CD8-positive, alpha-beta memory T cell (primary cell): Measurements from ENCODE around the gene HSD17B8. TPM values are rescaled to one million over a fixed set of nuclear protein-coding genes. Genes with fewer than 3 reads are reported as not detected.

Experiments
- CTCF ChIA-PET: fragments of 350-600 bp; sonication (Branson Sonifier 250); formaldehyde crosslinking; loops from one replicate; lab custom pipeline; 2021; ENCODE audit warnings: antibody characterized with exemption; lab: Charles Lee
- POLR2A ChIA-PET: fragments of 350-600 bp; sonication (Branson Sonifier 250); formaldehyde crosslinking; loops from one replicate; lab custom pipeline; 2021; ENCODE audit warnings: antibody characterized with exemption; lab: Charles Lee
- DNase-seq, 5 donors: peaks; one replicate each; pipeline versions ENCODE4 v3.0.0 to v3.0.0-alpha.2; 2020 to 2022; ENCODE audit warnings: mixed read lengths in 1 of 5
- H3K27ac ChIP-seq: one replicate; pipeline ENCODE4 v1.7.0; 2013; ENCODE audit warnings: low read depth, mild to moderate bottlenecking, low read length, moderate library complexity
- H3K27me3 ChIP-seq: 2 replicates; pipeline ENCODE4 v1.7.0; 2013; ENCODE audit warnings: low read length, mild to moderate bottlenecking; ENCODE audit not compliant: insufficient read depth, poor library complexity, severe bottlenecking
- H3K36me3 ChIP-seq: 2 replicates; pipeline ENCODE4 v1.7.0; 2013; ENCODE audit warnings: mild to moderate bottlenecking, low read length, moderate library complexity; ENCODE audit not compliant: insufficient read depth
- H3K4me1 ChIP-seq: 2 replicates; pipeline ENCODE4 v1.7.0; 2013; ENCODE audit warnings: mild to moderate bottlenecking, low read length, moderate library complexity; ENCODE audit not compliant: insufficient read depth
- H3K4me3 ChIP-seq: 2 replicates; pipeline ENCODE4 v1.7.0; 2013; ENCODE audit warnings: mild to moderate bottlenecking, low read length
- H3K9me3 ChIP-seq: 2 replicates; pipeline ENCODE4 v1.7.0; 2013; ENCODE audit warnings: mild to moderate bottlenecking, low read length
- H3K27ac Mint-ChIP-seq, 8 donors: one replicate each; pipeline ENCODE4 v1.8.0; 2020 to 2021; ENCODE audit warnings: mixed read lengths in 8 of 8, mild to moderate bottlenecking in 6 of 8, inconsistent platforms in 3 of 8, moderate library complexity in 3 of 8
- H3K27me3 Mint-ChIP-seq, 2 donors: one replicate each; pipeline ENCODE4 v1.8.0; 2020 to 2021; ENCODE audit warnings: mixed read lengths in 2 of 2, mild to moderate bottlenecking in 1 of 2, moderate library complexity in 1 of 2
- H3K36me3 Mint-ChIP-seq, 3 donors: one replicate each; pipeline ENCODE4 v1.8.0; 2020 to 2021; ENCODE audit warnings: mixed read lengths in 3 of 3, inconsistent platforms in 1 of 3, mild to moderate bottlenecking in 1 of 3
- H3K4me1 Mint-ChIP-seq, 3 donors: one replicate each; pipeline ENCODE4 v1.8.0; 2020 to 2021; ENCODE audit warnings: mixed read lengths in 3 of 3, inconsistent platforms in 1 of 3, mild to moderate bottlenecking in 1 of 3
- H3K4me3 Mint-ChIP-seq, 7 donors: one replicate each; pipeline ENCODE4 v1.8.0; 2020 to 2021; ENCODE audit warnings: mixed read lengths in 7 of 7, mild to moderate bottlenecking in 6 of 7, moderate library complexity in 4 of 7, inconsistent platforms in 2 of 7
- H3K9me3 Mint-ChIP-seq, 5 donors: one replicate each; pipeline ENCODE4 v1.8.0; 2020 to 2022; ENCODE audit warnings: mixed read lengths in 5 of 5, mild to moderate bottlenecking in 3 of 5, moderate library complexity in 2 of 5, inconsistent platforms in 1 of 5
- polyA plus RNA-seq: library from polyadenylated mRNA; unstranded; fragments of 300-500 nt; fragmentation: Illumina TruSeq; gene quantifications from one replicate; pipeline ENCODE4 v1.2.3, GENCODE V29; 2021
- total RNA-seq, 2 experiments: library from RNA; stranded (reverse); gene quantifications; one replicate each; pipeline ENCODE4 v1.2.3, GENCODE V29; 2021

The HSD17B8 gene
- total and polyA plus RNA-seq, 3 experiments from 2014 or later: 21.3 to 50.7 (median 23.5) TPM

DNA sequence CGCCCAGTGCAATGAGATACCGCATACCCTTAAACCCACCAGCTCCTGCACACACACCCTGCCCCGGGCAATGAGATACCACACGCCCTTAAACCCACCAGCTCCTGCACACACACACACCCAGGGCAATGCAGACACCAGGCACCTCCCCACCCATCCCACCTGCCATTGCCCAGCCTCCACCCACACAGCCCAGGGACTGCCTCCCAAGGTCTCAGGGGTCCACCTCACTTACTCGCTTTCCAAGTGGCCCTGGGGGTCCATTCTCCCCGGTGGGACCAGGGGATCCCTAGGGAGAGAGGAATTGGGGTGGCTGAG lies 36.2 kb upstream of the HSD17B8 start:
- POLR2A ChIA-PET: no interaction called here
- Mint-ChIP-seq H3K36me3 (no peaks in the 10 kb centered on the region), H3K4me1 (no peaks in the 10 kb centered on the region), H3K9me3 (no peaks in the 10 kb centered on the region), H3K27me3 (peaks cover 5 to 23% of the 10 kb centered on the region in 2 donors), H3K4me3 (no peak overlapping the region), H3K27ac (peak overlapping the region in 1 of 8 donors; percentile 50)
- Histone ChIP-seq H3K27ac (no peak overlapping the region), H3K36me3 (no peaks in the 10 kb centered on the region), H3K4me1 (no peaks in the 10 kb centered on the region), H3K27me3 (peaks cover 3% of the 10 kb centered on the region), H3K4me3 (no peak overlapping the region), H3K9me3 (no peaks in the 10 kb centered on the region)
- CTCF ChIA-PET: interaction anchor here (0.9 kb wide), 1 partner anchor 80 kb away, joined by 4 read pairs; no protein-coding TSS in a partner anchor
- no peak for DNase-seq

DNA sequence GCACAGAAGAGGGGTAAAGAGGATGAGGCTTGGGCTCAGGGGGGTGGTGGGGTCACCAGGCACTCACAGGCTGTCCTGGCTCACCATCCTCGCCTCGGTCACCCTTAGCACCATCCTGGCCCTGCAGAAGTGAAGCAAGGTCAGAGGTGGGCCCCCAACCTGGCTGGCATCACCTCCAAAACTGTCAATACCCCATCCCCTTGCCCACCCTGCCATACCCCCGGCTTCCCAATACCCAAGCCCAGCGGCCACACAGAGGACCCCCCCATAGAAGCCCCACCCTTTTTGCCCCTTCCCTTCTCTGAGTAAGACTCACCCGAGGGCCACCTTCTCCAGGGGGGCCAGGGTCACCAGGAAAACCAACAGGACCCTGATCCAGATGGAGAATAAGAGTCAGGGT lies 35.8 kb upstream of the HSD17B8 start:
- no peak overlapping the region for H3K4me3 ChIP-seq
- H3K27me3 Mint-ChIP-seq: peaks cover 5 to 27% of the 10 kb centered on the region in 2 donors
- no peaks in the 10 kb centered on the region for H3K9me3 ChIP-seq
- H3K27ac ChIP-seq: no peak overlapping the region
- no peaks in the 10 kb centered on the region for H3K36me3 ChIP-seq
- CTCF ChIA-PET: no interaction called here
- DNase-seq: no peak
- peaks cover 2% of the 10 kb centered on the region for H3K27me3 ChIP-seq
- POLR2A ChIA-PET: no interaction called here
- no peaks in the 10 kb centered on the region for H3K36me3 Mint-ChIP-seq
- no peaks in the 10 kb centered on the region for H3K4me1 ChIP-seq
- no peak overlapping the region for H3K4me3 Mint-ChIP-seq
- H3K4me1 Mint-ChIP-seq: no peaks in the 10 kb centered on the region
- H3K27ac Mint-ChIP-seq: peak overlapping the region in 2 of 8 donors; percentile 12 to 50
- no peaks in the 10 kb centered on the region for H3K9me3 Mint-ChIP-seq

DNA sequence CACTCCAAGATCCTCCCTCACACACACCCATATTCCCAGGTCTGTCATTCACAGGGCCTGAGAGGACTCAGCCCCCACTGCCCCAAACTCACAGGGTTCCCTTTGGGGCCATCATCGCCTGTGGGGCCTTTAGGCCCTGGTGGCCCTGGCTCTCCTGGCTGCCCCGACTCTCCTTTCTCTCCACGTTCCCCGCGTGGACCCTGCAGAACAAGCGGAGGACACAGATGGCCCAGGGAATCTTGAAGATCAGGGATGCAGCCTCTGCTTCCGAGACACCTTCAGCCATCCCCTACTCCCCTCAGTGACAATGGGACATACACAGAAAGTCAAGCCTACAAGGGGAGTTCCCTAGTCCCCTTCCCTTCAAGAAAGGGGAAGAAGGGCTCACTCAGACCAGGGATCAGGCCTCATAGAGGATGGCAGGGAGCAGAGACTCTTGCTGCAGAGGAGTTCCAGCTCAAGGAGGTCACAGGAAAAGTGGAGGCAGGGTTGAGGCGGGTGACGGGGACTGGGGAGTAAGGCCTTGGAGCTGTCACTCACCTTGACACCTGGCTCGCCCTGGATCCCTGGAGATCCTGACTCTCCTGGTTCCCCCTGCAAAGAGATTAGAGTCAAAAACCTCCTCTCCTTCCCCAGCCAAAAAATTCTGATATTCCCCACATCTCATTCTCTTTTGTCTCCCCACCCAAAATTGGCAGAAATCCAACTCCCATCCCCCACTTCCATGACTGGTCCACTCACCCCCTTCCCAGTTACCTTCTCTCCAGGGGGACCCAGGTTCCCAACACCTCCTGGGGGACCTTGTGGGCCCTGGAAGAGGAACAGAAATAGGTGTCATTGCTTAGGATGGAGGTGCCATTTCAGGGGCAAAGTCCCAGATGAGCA lies 34.9 kb upstream of the HSD17B8 start:
- Mint-ChIP-seq H3K27me3 (peaks cover 3 to 23% of the 10 kb centered on the region in 2 donors), H3K9me3 (no peaks in the 10 kb centered on the region), H3K27ac (peak overlapping the region in 2 of 8 donors; percentile 12 to 77), H3K36me3 (no peaks in the 10 kb centered on the region), H3K4me3 (peak overlapping the region in 1 of 7 donors; percentile 71), H3K4me1 (no peaks in the 10 kb centered on the region)
- POLR2A ChIA-PET: no interaction called here
- no peak overlapping the region for H3K4me3 ChIP-seq
- CTCF ChIA-PET: no interaction called here
- no peaks in the 10 kb centered on the region for H3K9me3 ChIP-seq
- no peak overlapping the region for H3K27ac ChIP-seq
- peak in 1 of 5 donors; percentile 34 for DNase-seq
- no peaks in the 10 kb centered on the region for H3K4me1 ChIP-seq
- H3K27me3 ChIP-seq: no peaks in the 10 kb centered on the region
- no peaks in the 10 kb centered on the region for H3K36me3 ChIP-seq

DNA sequence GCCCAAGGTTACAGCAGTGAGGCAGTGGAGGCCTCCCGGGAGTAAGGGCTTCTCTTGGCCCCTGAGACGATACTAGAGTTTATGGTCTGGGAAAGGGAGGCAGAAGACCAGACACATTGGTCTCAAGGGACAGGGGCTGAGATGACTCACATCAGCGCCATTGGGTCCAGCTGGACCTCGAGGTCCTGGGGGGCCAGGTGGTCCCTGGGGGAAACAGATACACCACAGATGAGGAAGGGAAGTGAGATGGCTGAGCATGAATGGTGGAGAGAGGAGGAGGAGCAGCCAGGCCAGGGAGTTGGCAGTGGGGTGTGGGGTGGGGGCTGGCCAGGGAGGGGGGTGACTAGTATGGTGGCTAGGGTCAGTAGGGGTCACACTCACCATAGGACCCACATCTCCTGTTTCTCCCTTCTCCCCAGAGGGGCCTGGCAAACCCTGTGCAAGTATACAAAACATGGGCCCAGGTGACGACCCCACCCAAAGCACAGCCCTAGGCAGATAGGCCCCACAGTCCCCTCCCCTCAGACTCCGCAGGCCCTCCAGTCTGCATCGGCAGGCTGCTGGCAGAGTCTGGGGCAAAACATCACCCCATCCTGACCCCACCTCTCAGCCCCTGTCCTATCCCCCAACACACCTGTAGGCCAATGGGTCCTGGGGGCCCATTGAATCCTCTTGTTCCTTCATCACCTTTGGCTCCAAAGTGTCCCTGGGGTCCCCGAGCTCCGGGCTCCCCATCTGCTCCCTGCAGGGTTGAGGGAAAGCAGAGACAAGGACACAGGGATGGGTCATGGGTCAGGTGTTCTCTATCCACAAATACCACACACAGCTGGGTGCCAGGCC lies 34.1 kb upstream of the HSD17B8 start:
- ChIA-PET CTCF (no interaction called here), POLR2A (no interaction called here)
- Histone ChIP-seq H3K27me3 (no peaks in the 10 kb centered on the region), H3K4me3 (no peak overlapping the region), H3K27ac (no peak overlapping the region), H3K4me1 (no peaks in the 10 kb centered on the region), H3K36me3 (no peaks in the 10 kb centered on the region), H3K9me3 (no peaks in the 10 kb centered on the region)
- Mint-ChIP-seq H3K27ac (no peak overlapping the region), H3K4me3 (no peak overlapping the region), H3K9me3 (no peaks in the 10 kb centered on the region), H3K4me1 (no peaks in the 10 kb centered on the region), H3K36me3 (no peaks in the 10 kb centered on the region), H3K27me3 (peaks cover 6 to 32% of the 10 kb centered on the region in 2 donors)
- no peak for DNase-seq

DNA sequence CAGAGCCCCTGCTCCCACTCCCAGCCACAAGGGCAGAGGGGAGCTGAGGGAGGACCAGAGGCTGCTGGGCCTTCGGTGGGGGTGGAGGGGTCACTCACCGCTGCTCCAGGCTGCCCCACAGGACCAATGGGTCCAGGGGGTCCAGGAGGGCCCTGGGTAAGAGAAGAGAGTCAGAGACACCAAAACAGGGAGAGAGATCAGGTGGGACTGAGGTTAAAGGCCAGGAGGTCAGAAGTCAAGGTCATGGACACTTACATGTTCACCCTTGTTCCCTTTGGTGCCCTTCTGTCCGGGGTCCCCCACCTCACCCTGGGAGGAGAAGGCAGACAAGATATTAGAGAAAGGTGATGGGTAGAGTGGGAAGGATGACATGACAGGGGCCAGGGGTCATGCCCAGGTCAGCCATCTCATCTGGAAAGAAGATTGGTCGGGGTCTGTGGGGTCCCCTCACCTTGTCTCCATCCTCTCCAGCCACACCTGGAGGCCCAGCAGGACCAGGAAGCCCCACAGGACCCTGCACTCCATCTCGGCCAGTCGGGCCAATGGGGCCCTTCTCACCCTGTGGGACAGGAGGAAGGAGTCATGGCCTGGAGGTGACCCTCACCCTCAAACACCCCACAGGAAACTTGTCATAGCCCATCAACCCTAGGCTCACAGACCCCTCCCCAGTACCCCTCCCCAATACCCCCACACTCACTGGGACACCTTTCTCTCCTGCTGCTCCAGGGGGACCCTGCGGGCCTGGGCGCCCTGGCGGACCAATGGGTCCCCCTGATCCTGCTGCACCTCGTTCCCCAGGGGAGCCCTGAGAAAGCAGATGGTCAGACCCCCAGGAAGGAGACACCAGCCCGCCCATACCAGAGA lies 33.2 kb upstream of the HSD17B8 start:
- H3K36me3 ChIP-seq: no peaks in the 10 kb centered on the region
- H3K4me1 ChIP-seq: no peaks in the 10 kb centered on the region
- H3K36me3 Mint-ChIP-seq: no peaks in the 10 kb centered on the region
- no peaks in the 10 kb centered on the region for H3K9me3 ChIP-seq
- H3K9me3 Mint-ChIP-seq: no peaks in the 10 kb centered on the region
- no peaks in the 10 kb centered on the region for H3K4me1 Mint-ChIP-seq
- H3K4me3 Mint-ChIP-seq: no peak overlapping the region
- H3K27ac Mint-ChIP-seq: peak overlapping the region in 1 of 8 donors; percentile 38
- ChIA-PET CTCF (interaction anchor here (0.7 kb wide), 1 partner anchor 18 kb away, joined by 3 read pairs; no protein-coding TSS in a partner anchor), POLR2A (no interaction called here)
- H3K4me3 ChIP-seq: no peak overlapping the region
- no peak overlapping the region for H3K27ac ChIP-seq
- H3K27me3 ChIP-seq: no peaks in the 10 kb centered on the region
- peak in 1 of 5 donors; percentile 40 for DNase-seq
- H3K27me3 Mint-ChIP-seq: peaks cover 8 to 34% of the 10 kb centered on the region in 2 donors

DNA sequence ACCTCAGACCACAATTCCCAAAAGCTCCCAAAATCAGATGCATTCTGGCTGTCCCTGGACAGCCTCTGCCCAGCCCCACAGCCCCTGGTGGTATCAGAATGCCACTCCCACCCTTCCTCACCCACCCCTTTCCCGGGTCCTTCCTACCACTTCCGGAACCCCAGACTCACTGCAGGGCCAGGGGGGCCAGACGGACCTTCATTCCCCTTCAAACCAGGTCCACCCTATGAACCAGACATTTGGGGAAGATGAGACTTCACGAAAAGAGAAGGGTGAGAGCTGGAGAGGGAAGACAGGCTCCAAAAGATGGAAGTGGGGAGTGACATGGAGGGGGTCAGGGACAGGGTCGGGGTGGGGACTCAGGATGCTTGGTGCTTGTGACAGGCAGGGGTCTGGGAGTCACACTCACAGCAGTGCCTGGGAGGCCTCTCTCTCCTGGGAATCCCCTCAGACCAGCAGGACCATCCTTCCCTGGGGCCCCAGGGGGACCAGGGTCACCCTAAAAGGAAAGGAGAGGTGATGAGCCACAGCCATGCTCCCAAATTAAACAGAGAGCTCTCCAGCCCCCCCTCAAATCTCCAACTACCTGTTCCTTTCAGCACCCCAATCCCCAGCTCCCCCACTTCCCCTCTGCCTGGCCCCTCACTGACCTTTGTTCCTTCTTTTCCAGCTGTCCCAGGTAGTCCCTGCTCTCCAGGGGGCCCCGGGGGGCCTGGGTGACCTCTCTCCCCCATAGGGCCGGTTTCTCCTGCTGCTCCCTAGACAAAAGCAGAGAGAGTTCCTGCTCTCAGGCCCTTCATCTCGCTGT lies 32.4 kb upstream of the HSD17B8 start:
- Histone ChIP-seq H3K36me3 (no peaks in the 10 kb centered on the region), H3K4me1 (no peaks in the 10 kb centered on the region), H3K4me3 (no peak overlapping the region), H3K27ac (no peak overlapping the region), H3K9me3 (no peaks in the 10 kb centered on the region), H3K27me3 (no peaks in the 10 kb centered on the region)
- Mint-ChIP-seq H3K27ac (peak overlapping the region in 2 of 8 donors; percentile 29 to 38), H3K4me3 (no peak overlapping the region), H3K36me3 (no peaks in the 10 kb centered on the region), H3K27me3 (peaks cover 8 to 35% of the 10 kb centered on the region in 2 donors), H3K4me1 (no peaks in the 10 kb centered on the region), H3K9me3 (no peaks in the 10 kb centered on the region)
- no peak for DNase-seq
- CTCF ChIA-PET: interaction anchor here (0.7 to 1.2 kb wide), 2 partner anchors 19 to 76 kb away, joined by 3 to 4 read pairs; no protein-coding TSS in a partner anchor
- POLR2A ChIA-PET: no interaction called here
